Measurements from ENCODE around the gene SLC29A1. TPM values are rescaled to one million over a fixed set of nuclear protein-coding genes. Genes with fewer than 3 reads are reported as not detected.

The SLC29A1 gene
- total RNA-seq, 2 donors from 2014 or later: 18.5 to 58.9 TPM

GRCh38 chr6:44243345-44243744, 19.9 kb downstream of the SLC29A1 start:
- DNase-seq (ENCODE audit: low spot score): no peak
- Histone ChIP-seq H3K9me3 (no peaks in the 10 kb centered on the region), H3K4me3 (no peak overlapping the region), H3K4me1 (replicated peaks) (no peaks in the 10 kb centered on the region), H3K27ac (no peak overlapping the region), H3K27me3 (replicated peaks; ENCODE audit: insufficient read depth) (no peaks in the 10 kb centered on the region), H3K36me3 (no peaks in the 10 kb centered on the region)
- intact Hi-C loops (cut with DNase I): no loop called here
- WGBS: 97% methylated on average over 7 of the region's 7 CpGs
- TF ChIP-seq CTCF (IDR thresholded peaks at IDR 0.05) (no peak), POLR2AphosphoS5 (IDR thresholded peaks at IDR 0.05) (no peak), POLR2A (IDR thresholded peaks at IDR 0.05) (no peak)

- H3K4me3 ChIP-seq: peak overlapping the region; percentile 98
- no peaks in the 10 kb centered on the region for H3K27me3 ChIP-seq (replicated peaks; ENCODE audit: insufficient read depth)
- intact Hi-C loops (cut with DNase I): no loop called here
- TF ChIP-seq CTCF (IDR thresholded peaks at IDR 0.05) (no peak), POLR2A (IDR thresholded peaks at IDR 0.05) (no peak), POLR2AphosphoS5 (IDR thresholded peaks at IDR 0.05) (no peak)
- H3K4me1 ChIP-seq (replicated peaks): peaks cover 7% of the 10 kb centered on the region
- no peak for DNase-seq (ENCODE audit: low spot score)
- H3K27ac ChIP-seq: peak overlapping the region; percentile 98 to 100
- no peaks in the 10 kb centered on the region for H3K9me3 ChIP-seq
- H3K36me3 ChIP-seq: peaks cover 0 to 13% of the 10 kb centered on the region in 2 donors
- 62% methylated on average over 12 of the region's 12 CpGs for WGBS
Observed at GRCh38 chr6:44245391-44245911, 22.1 kb downstream of the SLC29A1 start.

- peak; percentile 78 for DNase-seq (ENCODE audit: low spot score)
- Histone ChIP-seq H3K27me3 (replicated peaks; ENCODE audit: insufficient read depth) (no peaks in the 10 kb centered on the region), H3K36me3 (peaks cover 6 to 17% of the 10 kb centered on the region in 2 donors), H3K27ac (peak overlapping the region; percentile 98 to 100), H3K4me3 (peak overlapping the region; percentile 98), H3K4me1 (replicated peaks) (peaks cover 7% of the 10 kb centered on the region), H3K9me3 (no peaks in the 10 kb centered on the region)
- WGBS: under 1% methylated on average over 54 of the region's 62 CpGs
- peak; percentile 58 for TF ChIP-seq POLR2A (IDR thresholded peaks at IDR 0.05)
- peak in 3 of 4 experiments; percentile 49 to 54 (median 53) for TF ChIP-seq CTCF (IDR thresholded peaks at IDR 0.05)
- peak; percentile 87 for TF ChIP-seq POLR2AphosphoS5 (IDR thresholded peaks at IDR 0.05)
- intact Hi-C loops (cut with DNase I): no loop called here
Observed at GRCh38 chr6:44245912-44246662, 22.7 kb downstream of the SLC29A1 start.

- TF ChIP-seq CTCF (IDR thresholded peaks at IDR 0.05) (peak in 1 of 4 experiments; percentile 4), POLR2A (IDR thresholded peaks at IDR 0.05) (peak; percentile 86), POLR2AphosphoS5 (IDR thresholded peaks at IDR 0.05) (peak; percentile 98)
- H3K4me1 ChIP-seq (replicated peaks): peaks cover 7% of the 10 kb centered on the region
- intact Hi-C loops (cut with DNase I): no loop called here
- peak within 1 kb of the TSS; percentile 98 for H3K4me3 ChIP-seq
- WGBS: under 1% methylated on average over 34 of the region's 34 CpGs
- DNase-seq (ENCODE audit: low spot score): peak; percentile 98
- H3K9me3 ChIP-seq: no peaks in the 10 kb centered on the region
- H3K36me3 ChIP-seq: peaks cover 11 to 17% of the 10 kb centered on the region in 2 donors
- peak within 1 kb of the TSS; percentile 98 to 100 for H3K27ac ChIP-seq
- no peaks in the 10 kb centered on the region for H3K27me3 ChIP-seq (replicated peaks; ENCODE audit: insufficient read depth)
Observed at GRCh38 chr6:44246663-44247337, 23.4 kb downstream of the SLC29A1 start, which contains the start of gene HSP90AB1. HSP90AB1 (plus strand) TSS chr6:44247101; CDS start chr6:44248630, 1,529 bp downstream.

Data from prostate gland (tissue), 2 donors.